GM19043 (cell line): ENCODE measurements around the gene ARHGAP19.

Experiments
- ATAC-seq: cut with Tn5 transposase; IDR thresholded peaks from one replicate; pipeline ENCODE4 v1.9.1; 2021; ENCODE audit warnings: low read depth; ENCODE audit not compliant: unreplicated experiment

ARHGAP19 gene

GRCh38 chr10:97200616-97201015, 91.8 kb downstream of the ARHGAP19 start:
- no peak for ATAC-seq

GRCh38 chr10:97199152-97199551, 93.3 kb downstream of the ARHGAP19 start:
- ATAC-seq = no peak

GRCh38 chr10:97197030-97197500, 95.4 kb downstream of the ARHGAP19 start:
- no peak for ATAC-seq

- ATAC-seq = no peak
Measured at GRCh38 chr10:97196223-97197029, 96.0 kb downstream of the ARHGAP19 start.

GRCh38 chr10:97195706-97196222, 96.7 kb downstream of the ARHGAP19 start:
- ATAC-seq = no peak

- ATAC-seq = no peak
Measured at GRCh38 chr10:97192952-97193435, 99.4 kb downstream of the ARHGAP19 start.

- ATAC-seq = no peak
Measured at GRCh38 chr10:97190450-97190849, 102.0 kb downstream of the ARHGAP19 start.

GRCh38 chr10:97188261-97188711, 104.2 kb downstream of the ARHGAP19 start:
- ATAC-seq = no peak

GRCh38 chr10:97186911-97187310, 105.5 kb downstream of the ARHGAP19 start:
- ATAC-seq = no peak

GRCh38 chr10:97185326-97186058, 106.9 kb downstream of the ARHGAP19 start, which contains the start of gene SLIT1:
Gene SLIT1, minus strand, starts transcription at chr10:97185959. Its CDS starts 285 bp downstream, at chr10:97185674.
- no peak for ATAC-seq

GRCh38 chr10:97184971-97185325, 107.5 kb downstream of the ARHGAP19 start:
- no peak for ATAC-seq

- no peak for ATAC-seq
Measured at GRCh38 chr10:97183314-97183713, 109.1 kb downstream of the ARHGAP19 start.

- no peak for ATAC-seq
Measured at GRCh38 chr10:97182288-97182990, 110.0 kb downstream of the ARHGAP19 start.

GRCh38 chr10:97180986-97181385, 111.5 kb downstream of the ARHGAP19 start:
- no peak for ATAC-seq

GRCh38 chr10:97180363-97180755, 112.1 kb downstream of the ARHGAP19 start:
- no peak for ATAC-seq

- no peak for ATAC-seq
Measured at GRCh38 chr10:97179731-97180362, 112.6 kb downstream of the ARHGAP19 start.

- no peak for ATAC-seq
Measured at GRCh38 chr10:97179311-97179710, 113.1 kb downstream of the ARHGAP19 start.

- ATAC-seq = no peak
Measured at GRCh38 chr10:97178074-97178473, 114.4 kb downstream of the ARHGAP19 start.

GRCh38 chr10:97176226-97176625, 116.2 kb downstream of the ARHGAP19 start:
- no peak for ATAC-seq

- no peak for ATAC-seq
Measured at GRCh38 chr10:97175586-97175985, 116.9 kb downstream of the ARHGAP19 start.
